AG10803 (cell line): ENCODE measurements around the gene RXFP1.

Source experiments
- DNase-seq: peaks from one replicate; pipeline ENCODE4 v3.0.0; 2010; ENCODE audit warnings: low read depth
- H3K4me3 ChIP-seq: 2 replicates; pipeline ENCODE4 v1.5.1; 2011; ENCODE audit warnings: mild to moderate bottlenecking, low read length, control low read depth
- CTCF ChIP-seq: conservative IDR thresholded peaks from 2 replicates; pipeline ENCODE4 v1.5.1; 2011; ENCODE audit warnings: mild to moderate bottlenecking, low read length, control low read depth, inconsistent platforms

Gene RXFP1

GRCh38 chr4:158676076-158676475, 154.4 kb downstream of the RXFP1 start:
- no peak overlapping the region for H3K4me3 ChIP-seq
- no peak for TF ChIP-seq CTCF
- DNase-seq, result no peak

- no peak for DNase-seq
- no peak overlapping the region for H3K4me3 ChIP-seq
- no peak for TF ChIP-seq CTCF
Measured at GRCh38 chr4:158678767-158679166, 157.1 kb downstream of the RXFP1 start.

GRCh38 chr4:158681629-158682028, 159.9 kb downstream of the RXFP1 start:
- H3K4me3 ChIP-seq, result no peak overlapping the region
- DNase-seq, result no peak
- TF ChIP-seq CTCF, result no peak

GRCh38 chr4:158682066-158682465, 160.4 kb downstream of the RXFP1 start:
- no peak overlapping the region for H3K4me3 ChIP-seq
- no peak for DNase-seq
- no peak for TF ChIP-seq CTCF

- TF ChIP-seq CTCF, result no peak
- no peak overlapping the region for H3K4me3 ChIP-seq
- no peak for DNase-seq
Measured at GRCh38 chr4:158688813-158689212, 167.1 kb downstream of the RXFP1 start.
